Measurements from ENCODE around the gene KLK14.
A peak's percentile ranks its signal among the peaks of the same experiment; 100 is the strongest.

KLK14 gene

GRCh38 chr19:51111606-51112005 lies 28.9 kb upstream of the KLK14 start:
- no peaks in the 10 kb centered on the region for H3K4me1 ChIP-seq (ENCODE audit: control insufficient read depth, insufficient read depth, low read length)
- H3K36me3 ChIP-seq (ENCODE audit: control insufficient read depth in 2 of 2, insufficient read depth in 1 of 2, low read length in 2 of 2), result peaks cover 0 to under 1% of the 10 kb centered on the region in 2 experiments; a peak in 1 of 3 replicates
- H3K9me3 ChIP-seq (ENCODE audit: control insufficient read depth, insufficient read depth, low read depth, low read length), result no peaks in the 10 kb centered on the region
- CTCF ChIA-PET, result interaction anchor here (0.9 to 1.1 kb wide), 3 partner anchors 9 to 43 kb away, joined by 3 read pairs; no protein-coding TSS in a partner anchor
- no peak overlapping the region for H3K4me3 ChIP-seq (ENCODE audit: low read depth, low read length)
- POLR2A ChIA-PET, result no interaction called here
- no peak for TF ChIP-seq ZNF155 (tag by site-specific recombination; IDR thresholded peaks at IDR 0.05)
- no peak for TF ChIP-seq ZNF366 (tag by site-specific recombination; conservative IDR thresholded peaks at IDR 0.05)
- peak; percentile 48; the same call in 1 of the 2 replicates for TF ChIP-seq CTCF (tag by site-specific recombination; IDR thresholded peaks at IDR 0.05)
- TF ChIP-seq PRDM2 (tag by site-specific recombination; IDR thresholded peaks at IDR 0.05; ENCODE audit: borderline replicate concordance), result no peak
- TF ChIP-seq ZBTB49 (tag by site-specific recombination; IDR thresholded peaks at IDR 0.05; ENCODE audit: low read depth), result no peak
- TF ChIP-seq EGR2 (tag by site-specific recombination; IDR thresholded peaks at IDR 0.05; ENCODE audit: low read depth), result no peak
- TF ChIP-seq ZNF354C (tag by site-specific recombination; IDR thresholded peaks at IDR 0.05; ENCODE audit: borderline replicate concordance, low read depth), result no peak
- 0 out of 2 replicates have a peak, but pooled peaks have one; percentile 8 for TF ChIP-seq ZBTB11 (tag by site-specific recombination; conservative IDR thresholded peaks at IDR 0.05; ENCODE audit: low read depth)
- TF ChIP-seq HIC1 (tag by site-specific recombination; IDR thresholded peaks at IDR 0.05), result no peak
- no peak for TF ChIP-seq ZNF404 (tag by site-specific recombination; IDR thresholded peaks at IDR 0.05)
- TF ChIP-seq PRDM1 (tag by site-specific recombination; IDR thresholded peaks at IDR 0.05), result 0 out of 2 replicates have a peak, but pooled peaks have one; percentile 25
- no peak overlapping the region for H3K27ac ChIP-seq (ENCODE audit: extremely low read depth, low read depth, low read length)

Measured in HEK293 (cell line).